CD4-positive, alpha-beta T cell treated with Interleukin-10 for 1 hour (primary cell): ENCODE results near the gene RAB29.
A peak's percentile ranks its signal among the peaks of the same experiment; 100 is the strongest.

Experiments used
- DNase-seq: peaks from one replicate; pipeline ENCODE4 v3.0.0-alpha.2; 2020

RAB29 gene

GRCh38 chr1:205794011-205794730 is 18.9 kb upstream of the RAB29 start:
- DNase-seq, result no peak

GRCh38 chr1:205792961-205793673 is 17.8 kb upstream of the RAB29 start:
- DNase-seq, result no peak

GRCh38 chr1:205792481-205792881 is 17.2 kb upstream of the RAB29 start:
- DNase-seq, result no peak

DNA sequence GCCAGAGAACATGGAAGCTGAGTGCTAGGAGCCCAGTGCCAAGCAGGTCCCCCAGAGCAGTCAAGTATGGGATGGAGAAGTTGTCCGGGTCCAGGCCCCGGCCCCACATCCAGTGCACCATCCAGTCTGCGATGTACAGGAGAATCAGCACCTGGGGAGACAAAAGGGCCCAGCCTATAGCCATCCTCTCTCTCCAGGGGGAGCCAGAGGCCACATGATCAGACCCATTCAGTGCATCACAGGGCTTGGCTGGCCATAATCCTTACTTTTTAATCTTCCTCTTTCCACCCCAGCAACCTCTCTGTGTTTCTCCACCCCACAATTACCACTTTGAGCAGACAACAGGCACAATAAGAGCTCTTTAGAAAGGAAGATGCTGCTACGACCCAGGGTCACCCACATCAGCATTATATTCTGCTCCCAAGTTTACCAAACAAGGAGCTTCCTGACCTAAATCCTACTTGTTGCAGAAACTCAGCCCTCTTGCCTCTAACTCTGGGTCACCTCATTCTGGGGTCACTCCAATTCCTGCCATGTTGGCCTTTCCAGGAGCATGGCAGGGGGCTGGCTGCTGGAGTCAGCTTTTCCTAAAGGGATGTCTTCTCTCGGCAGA is 16.4 kb upstream of the RAB29 start:
- peak; percentile 70 for DNase-seq

DNA sequence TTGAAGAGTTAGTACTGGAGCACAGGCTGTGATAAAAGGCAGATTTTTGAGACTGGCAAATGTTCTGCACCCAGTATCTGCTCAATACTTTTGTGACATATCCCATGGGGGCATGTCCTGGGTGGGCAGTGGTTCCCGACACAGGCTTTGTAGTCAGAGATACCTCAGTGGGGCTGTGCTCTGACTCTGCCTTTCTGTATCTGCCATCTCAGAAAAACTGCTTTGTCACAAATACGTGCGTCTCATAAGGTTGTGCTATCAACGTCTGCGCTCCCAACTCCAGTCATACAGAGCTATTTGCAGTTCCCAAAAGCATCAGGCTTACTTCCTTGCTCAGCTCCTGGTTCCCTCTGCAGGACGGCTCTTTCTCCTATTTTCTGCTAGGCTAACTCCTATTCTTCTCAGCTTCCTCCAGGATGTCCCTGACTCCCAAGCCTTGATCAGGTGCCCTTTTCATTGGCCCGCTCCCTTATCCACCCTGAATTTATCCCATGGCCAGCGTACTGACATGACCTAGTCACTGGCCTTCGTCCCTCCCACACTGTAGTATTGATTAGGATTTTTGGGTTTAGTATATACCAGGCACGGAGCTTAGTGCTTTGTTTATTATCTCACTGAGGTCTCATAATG is 12.1 kb upstream of the RAB29 start:
- DNase-seq, result no peak

GRCh38 chr1:205786601-205787000 is 11.3 kb upstream of the RAB29 start:
- no peak for DNase-seq

DNA sequence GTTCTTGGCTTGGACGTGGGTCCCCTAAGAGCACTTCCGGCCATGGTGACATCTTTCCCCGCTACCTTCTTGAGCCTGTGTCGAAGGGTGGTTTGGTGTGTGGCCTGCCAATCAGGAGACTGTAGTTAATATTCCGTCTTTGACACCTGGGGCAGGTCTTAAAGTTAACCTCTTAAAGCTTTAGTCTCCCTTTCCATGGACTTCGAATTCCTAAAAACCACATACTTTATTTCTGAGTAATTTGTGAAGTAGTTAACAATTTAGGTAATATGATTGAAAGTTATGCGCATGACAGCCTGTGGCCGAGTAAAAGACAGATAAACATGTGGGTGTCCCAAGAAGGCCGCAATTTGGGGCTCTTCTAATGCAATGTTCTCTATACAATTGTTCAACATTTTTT is 10.2 kb upstream of the RAB29 start:
- DNase-seq, result no peak

GRCh38 chr1:205783904-205784303 is 8.6 kb upstream of the RAB29 start:
- no peak for DNase-seq

GRCh38 chr1:205783433-205783795 is 8.1 kb upstream of the RAB29 start:
- no peak for DNase-seq

DNA sequence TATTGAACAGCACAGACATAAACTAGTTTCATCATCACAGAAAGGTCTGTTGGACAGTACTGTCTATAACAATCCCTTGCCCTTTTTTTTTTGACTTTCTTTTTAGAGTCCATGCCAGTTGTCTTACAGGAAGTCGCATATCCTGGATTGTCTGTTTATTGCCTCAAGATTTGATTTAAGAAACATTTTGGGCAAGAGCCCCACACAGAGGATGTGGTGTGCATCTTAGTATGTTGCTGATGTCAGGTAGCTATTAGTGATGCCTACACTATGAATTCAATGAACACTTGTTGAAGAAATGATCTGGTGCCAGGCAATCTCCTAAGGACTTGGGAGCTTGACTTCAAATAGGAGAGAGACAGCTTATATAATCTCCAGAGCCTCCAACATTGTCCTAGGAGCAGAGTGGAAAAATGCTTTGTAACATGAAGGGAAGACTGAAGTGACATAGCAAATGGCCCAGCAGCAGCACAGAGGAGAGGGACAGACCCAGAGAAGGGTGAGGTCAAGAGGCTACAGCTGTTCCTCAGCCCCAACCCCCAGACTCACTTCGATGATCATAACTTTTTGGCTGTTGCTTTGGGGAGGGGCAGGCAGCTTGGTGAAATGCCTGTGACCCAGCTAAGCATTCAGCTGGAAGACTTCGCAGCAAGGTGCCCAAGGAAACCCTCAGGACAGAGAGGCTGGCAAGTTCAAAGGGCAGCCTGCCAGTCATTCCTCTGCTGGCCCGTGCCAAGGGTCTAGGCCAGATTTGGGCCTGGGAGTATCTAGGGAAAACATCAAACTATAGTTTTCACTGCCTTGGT is 7.5 kb upstream of the RAB29 start:
- DNase-seq, result peak; percentile 30

DNA sequence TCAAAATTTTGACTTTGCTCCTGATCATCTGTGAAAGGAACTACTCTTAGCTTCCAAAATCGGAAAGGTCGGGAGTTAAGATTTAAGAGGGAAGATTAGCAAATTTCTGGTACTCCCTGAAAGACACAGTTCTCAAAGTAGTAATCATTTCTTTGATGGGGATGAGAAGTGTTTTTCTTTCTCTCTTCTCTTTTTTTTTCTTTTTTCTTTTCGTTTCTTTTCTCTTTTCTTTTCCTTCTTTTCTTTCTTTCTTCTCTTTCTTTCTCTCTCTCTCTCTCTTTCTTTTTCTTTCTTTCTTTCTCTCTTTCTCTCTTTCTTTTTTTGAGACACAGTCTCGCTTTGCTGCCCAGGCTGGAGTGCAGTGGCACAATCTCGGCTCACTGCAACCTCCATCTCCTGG is 5.1 kb upstream of the RAB29 start:
- DNase-seq, result no peak

GRCh38 chr1:205777994-205778393 is 2.7 kb upstream of the RAB29 start:
- no peak for DNase-seq

- DNase-seq, result no peak
Observed at GRCh38 chr1:205775717-205776056, 405 bp upstream of the RAB29 start.

GRCh38 chr1:205774198-205775014 is 876 bp downstream of the RAB29 start:
- DNase-seq, result peak; percentile 70

DNA sequence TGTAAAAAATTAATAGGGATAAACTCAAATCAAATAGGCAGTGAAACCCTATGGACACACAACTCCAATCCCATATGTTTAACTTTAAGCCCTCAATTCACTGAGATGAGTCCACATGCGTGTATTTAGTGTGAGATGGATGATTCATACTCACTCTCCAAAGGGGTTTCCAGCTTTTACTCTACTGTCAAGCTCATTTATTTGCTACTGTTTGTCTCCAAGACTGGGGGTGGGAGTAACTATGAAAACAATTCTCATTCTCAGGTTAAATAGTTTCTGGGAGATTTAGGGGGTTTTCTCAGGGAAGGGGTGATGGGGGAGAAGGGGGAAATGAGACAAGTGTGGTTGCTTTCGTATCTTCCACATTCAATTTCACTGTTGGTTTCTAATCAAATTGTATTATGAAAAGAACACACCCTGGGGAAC is 2.7 kb downstream of the RAB29 start:
- DNase-seq, result peak; percentile 42

DNA sequence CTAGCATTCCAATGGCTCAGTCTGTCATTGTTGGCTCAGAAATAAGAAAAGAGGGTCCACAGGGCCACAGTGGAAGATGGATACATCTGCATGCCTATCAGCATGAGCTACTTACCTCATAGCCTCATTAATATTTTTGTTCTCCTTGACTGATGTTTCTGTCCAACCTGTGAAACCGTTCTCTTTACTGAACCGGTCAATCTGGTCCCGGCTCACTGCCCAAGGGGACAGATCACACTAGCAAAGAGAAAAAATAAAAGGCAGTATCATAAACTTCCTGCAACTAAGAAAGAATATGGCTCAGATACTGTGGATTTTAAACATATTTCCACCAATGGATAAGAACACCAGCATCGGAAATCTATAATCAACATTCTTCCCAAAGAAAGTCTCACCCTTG is 4.7 kb downstream of the RAB29 start:
- DNase-seq, result no peak

GRCh38 chr1:205769641-205770365 is 5.5 kb downstream of the RAB29 start:
- DNase-seq, result no peak

DNA sequence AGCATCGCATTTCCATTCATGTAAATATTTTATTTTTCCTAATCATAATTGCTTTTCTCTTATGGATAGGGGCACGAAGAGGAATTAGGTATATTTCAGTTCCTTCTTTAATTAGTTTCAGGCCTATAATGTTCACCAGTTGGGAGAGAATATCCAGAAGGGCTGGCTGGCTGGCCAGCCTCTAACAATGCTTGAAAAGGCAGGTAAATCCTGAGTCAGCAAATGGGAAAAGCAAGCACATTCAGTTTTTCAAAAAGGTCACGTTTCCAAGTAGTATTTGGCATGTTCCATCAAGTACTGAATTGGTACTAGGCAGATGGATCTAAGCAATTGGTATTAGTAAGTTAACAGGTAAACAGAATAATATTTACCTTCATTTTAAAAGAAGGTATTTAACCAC is 8.0 kb downstream of the RAB29 start:
- no peak for DNase-seq

- DNase-seq, result no peak
Observed at GRCh38 chr1:205766570-205766969, 8.7 kb downstream of the RAB29 start.

DNA sequence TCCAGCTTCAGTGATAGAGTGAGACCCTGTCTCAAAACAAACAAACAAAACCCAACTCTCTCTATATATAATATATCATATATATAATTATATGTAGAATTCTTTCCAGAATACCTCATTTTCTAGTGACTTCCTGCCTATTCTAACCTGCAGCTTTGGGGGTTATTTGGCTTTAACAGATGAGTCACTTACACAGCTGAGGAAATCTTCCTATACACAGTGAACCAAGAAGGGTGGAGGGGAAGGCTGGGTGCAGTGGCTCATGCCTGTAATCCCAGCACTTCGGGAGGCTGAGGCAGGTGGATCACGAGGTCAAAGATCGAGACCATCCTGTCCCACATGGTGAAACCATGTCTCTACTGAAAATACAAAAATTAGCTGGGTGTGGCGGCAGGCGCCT is 9.2 kb downstream of the RAB29 start:
- no peak for DNase-seq

DNA sequence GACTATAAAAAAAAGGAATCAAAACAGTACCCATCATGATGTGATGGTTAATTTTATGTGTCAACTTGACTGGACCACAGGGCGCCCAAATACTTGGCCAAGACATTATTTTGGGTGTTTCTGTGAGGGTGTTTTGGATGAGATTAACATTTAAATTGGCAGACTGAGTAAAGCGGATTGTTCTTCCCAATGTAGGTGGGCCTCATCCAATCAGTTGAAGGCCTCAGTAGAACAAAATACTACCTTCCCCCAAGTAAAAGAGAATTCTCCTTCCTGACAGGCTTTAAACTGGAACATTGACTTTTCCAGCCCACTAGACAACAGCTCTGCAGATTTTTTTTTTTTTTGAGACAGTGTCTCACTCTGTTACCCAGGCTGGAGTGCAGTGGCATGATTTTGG is 10.7 kb downstream of the RAB29 start:
- no peak for DNase-seq
